DOHH2 (cell line): Measurements from ENCODE around the gene TMEM38A.

Source experiments
- H3F3A ChIP-seq: fragments of 200-600 bp; sonication (generic), shearing (Covaris generic); 2 replicates; pipeline ENCODE4 v1.6.0; 2016; ENCODE audit warnings: antibody characterized with exemption, mild to moderate bottlenecking; ENCODE audit not compliant: control insufficient read depth, insufficient read depth
- H3K27ac ChIP-seq: fragments of 200-600 bp; sonication (generic); 2 replicates; pipeline ENCODE4 v1.5.1; 2014; ENCODE audit warnings: low read depth, mild to moderate bottlenecking, low read length, moderate library complexity
- H3K27me3 ChIP-seq: fragments of 200-600 bp; sonication (generic); 2 replicates; pipeline ENCODE4 v1.6.1; 2014; ENCODE audit warnings: mild to moderate bottlenecking, low read length, mixed read lengths; ENCODE audit not compliant: control insufficient read depth
- H3K36me3 ChIP-seq: fragments of 200-600 bp; sonication (generic); 2 replicates; pipeline ENCODE4 v1.6.1; 2014; ENCODE audit warnings: mild to moderate bottlenecking, low read length, moderate library complexity, mixed read lengths; ENCODE audit not compliant: control insufficient read depth
- H3K4me1 ChIP-seq: fragments of 200-600 bp; sonication (generic); 2 replicates; pipeline ENCODE4 v1.6.1; 2014; ENCODE audit warnings: mild to moderate bottlenecking, low read length, mixed read lengths; ENCODE audit not compliant: control insufficient read depth
- H3K4me2 ChIP-seq: fragments of 200-600 bp; sonication (generic); 2 replicates; pipeline ENCODE4 v1.6.0; 2014; ENCODE audit warnings: mild to moderate bottlenecking, low read length, moderate library complexity
- H3K4me3 ChIP-seq: fragments of 200-600 bp; sonication (generic); 2 replicates; pipeline ENCODE4 v1.5.1; 2014; ENCODE audit warnings: mild to moderate bottlenecking, low read length, mixed read lengths
- H3K79me2 ChIP-seq: fragments of 200-600 bp; sonication (generic); 2 replicates; pipeline ENCODE4 v1.6.1; 2014; ENCODE audit warnings: mild to moderate bottlenecking, low read length, mixed read lengths; ENCODE audit not compliant: control insufficient read depth
- H3K9me2 ChIP-seq: fragments of 200-600 bp; sonication (generic); replicated peaks from 2 replicates; pipeline ENCODE4 v1.6.1; 2014; ENCODE audit warnings: mild to moderate bottlenecking, low read length, mixed read lengths; ENCODE audit not compliant: control insufficient read depth
- H3K9me3 ChIP-seq: fragments of 200-600 bp; sonication (generic); 2 replicates; pipeline ENCODE4 v1.6.1; 2014; ENCODE audit warnings: antibody characterized with exemption, low read length, mixed read lengths; ENCODE audit not compliant: control insufficient read depth, insufficient read depth
- H4K20me1 ChIP-seq: fragments of 200-600 bp; sonication (generic); 2 replicates; pipeline ENCODE4 v1.6.0; 2014; ENCODE audit warnings: low read depth, mild to moderate bottlenecking, antibody characterized with exemption, low read length, moderate library complexity; ENCODE audit not compliant: control insufficient read depth, insufficient read depth
- EZH2phosphoT487 ChIP-seq: fragments of 200-600 bp; sonication (generic); IDR thresholded peaks from 2 replicates; pipeline ENCODE4 v1.6.1; 2017; ENCODE audit warnings: borderline replicate concordance, mild to moderate bottlenecking, antibody characterized with exemption, low read length, moderate library complexity, mixed read lengths
- TF ChIP-seq, protein P1 (sequence below): fragments of 200-600 bp; sonication (generic); IDR thresholded peaks from one replicate; pipeline ENCODE4 v1.5.1; 2014; ENCODE audit warnings: antibody characterized with exemption, mild to moderate bottlenecking, low read depth, low read length; ENCODE audit not compliant: poor library complexity, severe bottlenecking

TMEM38A gene

DNA sequence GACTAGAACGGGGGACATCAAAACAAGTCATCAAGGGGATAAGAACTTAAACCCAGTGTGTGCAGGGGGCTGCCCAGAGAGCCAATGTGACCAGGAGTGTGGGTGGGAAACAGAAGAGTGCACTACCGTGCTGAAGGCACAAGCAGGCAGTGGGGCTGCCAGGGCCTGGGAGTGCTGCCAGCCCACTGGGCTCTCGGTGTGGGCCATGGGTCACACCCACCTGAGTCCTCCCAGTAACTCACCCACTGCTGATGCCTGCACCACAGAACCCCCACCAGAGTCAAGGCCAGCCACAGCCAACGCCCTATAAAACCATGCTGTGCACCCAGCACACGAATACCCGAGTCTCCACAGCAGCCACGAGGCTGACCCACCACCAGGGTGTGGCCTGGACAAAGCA is 41.5 kb upstream of the TMEM38A start:
- Histone ChIP-seq H4K20me1 (peaks cover 83% of the 10 kb centered on the region), H3K79me2 (peaks cover 100% of the 10 kb centered on the region), H3K27me3 (no peaks in the 10 kb centered on the region), H3K4me2 (peak overlapping the region; percentile 44), H3K4me1 (peaks cover 85% of the 10 kb centered on the region), H3K36me3 (peaks cover 54% of the 10 kb centered on the region), H3K27ac (no peak overlapping the region), H3F3A (no peaks in the 10 kb centered on the region), H3K9me3 (no peaks in the 10 kb centered on the region), H3K4me3 (no peak overlapping the region), H3K9me2 (no peaks in the 10 kb centered on the region)
- TF ChIP-seq, protein P1, sequence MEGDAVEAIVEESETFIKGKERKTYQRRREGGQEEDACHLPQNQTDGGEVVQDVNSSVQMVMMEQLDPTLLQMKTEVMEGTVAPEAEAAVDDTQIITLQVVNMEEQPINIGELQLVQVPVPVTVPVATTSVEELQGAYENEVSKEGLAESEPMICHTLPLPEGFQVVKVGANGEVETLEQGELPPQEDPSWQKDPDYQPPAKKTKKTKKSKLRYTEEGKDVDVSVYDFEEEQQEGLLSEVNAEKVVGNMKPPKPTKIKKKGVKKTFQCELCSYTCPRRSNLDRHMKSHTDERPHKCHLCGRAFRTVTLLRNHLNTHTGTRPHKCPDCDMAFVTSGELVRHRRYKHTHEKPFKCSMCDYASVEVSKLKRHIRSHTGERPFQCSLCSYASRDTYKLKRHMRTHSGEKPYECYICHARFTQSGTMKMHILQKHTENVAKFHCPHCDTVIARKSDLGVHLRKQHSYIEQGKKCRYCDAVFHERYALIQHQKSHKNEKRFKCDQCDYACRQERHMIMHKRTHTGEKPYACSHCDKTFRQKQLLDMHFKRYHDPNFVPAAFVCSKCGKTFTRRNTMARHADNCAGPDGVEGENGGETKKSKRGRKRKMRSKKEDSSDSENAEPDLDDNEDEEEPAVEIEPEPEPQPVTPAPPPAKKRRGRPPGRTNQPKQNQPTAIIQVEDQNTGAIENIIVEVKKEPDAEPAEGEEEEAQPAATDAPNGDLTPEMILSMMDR: no peak
- no peak for TF ChIP-seq EZH2phosphoT487

- Histone ChIP-seq H3K4me3 (no peak overlapping the region), H3K4me2 (peak overlapping the region; percentile 44), H3K27me3 (no peaks in the 10 kb centered on the region), H3F3A (no peaks in the 10 kb centered on the region), H3K9me3 (no peaks in the 10 kb centered on the region), H3K4me1 (peaks cover 86% of the 10 kb centered on the region), H4K20me1 (peaks cover 84% of the 10 kb centered on the region), H3K36me3 (peaks cover 59% of the 10 kb centered on the region), H3K27ac (no peak overlapping the region), H3K79me2 (peaks cover 100% of the 10 kb centered on the region), H3K9me2 (no peaks in the 10 kb centered on the region)
- TF ChIP-seq EZH2phosphoT487: no peak
- TF ChIP-seq, protein P1: no peak
These were observed 40.9 kb upstream of the TMEM38A start for GRCh38 chr19:16620018-16620417.

- no peak overlapping the region for H3K27ac ChIP-seq
- H4K20me1 ChIP-seq: peaks cover 87% of the 10 kb centered on the region
- H3K36me3 ChIP-seq: peaks cover 65% of the 10 kb centered on the region
These were observed 40.4 kb upstream of the TMEM38A start for GRCh38 chr19:16620584-16620983.

More at GRCh38 chr19:16620584-16620983, 40.4 kb upstream of the TMEM38A start:
- no peaks in the 10 kb centered on the region for H3K9me3 ChIP-seq
- peaks cover 86% of the 10 kb centered on the region for H3K4me1 ChIP-seq
- H3K4me3 ChIP-seq: no peak overlapping the region
- no peaks in the 10 kb centered on the region for H3K9me2 ChIP-seq
- H3K79me2 ChIP-seq: peaks cover 100% of the 10 kb centered on the region
- H3F3A ChIP-seq: no peaks in the 10 kb centered on the region
- no peak for TF ChIP-seq EZH2phosphoT487
- TF ChIP-seq, protein P1: no peak
- peak overlapping the region; percentile 44 for H3K4me2 ChIP-seq
- no peaks in the 10 kb centered on the region for H3K27me3 ChIP-seq
